SK-N-SH treated with all-trans-retinoic acid at 6 μM for 48 hours (cell line): ENCODE measurements around the gene HIGD1B.

Experiments used
- ATAC-seq: fragments of 200-7000 bp; cut with Tn5 transposase; 3 replicates; pipeline ENCODE4 v1.9.1; 2020; ENCODE audit warnings: mild to moderate bottlenecking, moderate library complexity
- ARNTL ChIP-seq: fragments of 450-650 bp; formaldehyde crosslinking; IDR thresholded peaks from 2 replicates; pipeline ENCODE4 v1.5.0; 2020; ENCODE audit warnings: low read depth, mild to moderate bottlenecking, moderate library complexity, borderline replicate concordance
- BACH2 ChIP-seq: fragments of 250-450 bp; sonication (Bioruptor Pico); IDR thresholded peaks from 2 replicates; pipeline ENCODE4 v1.9.0; 2021; ENCODE audit warnings: mild to moderate bottlenecking, borderline replicate concordance
- CREB5 ChIP-seq: fragments of 250-450 bp; sonication (Bioruptor Pico); IDR thresholded peaks from 2 replicates; pipeline ENCODE4 v1.5.1; 2020; ENCODE audit warnings: low read depth, mild to moderate bottlenecking, moderate library complexity
- CSDC2 ChIP-seq: fragments of 250-450 bp; sonication (Bioruptor Pico); IDR thresholded peaks from 2 replicates; pipeline ENCODE4 v1.5.0; 2020; ENCODE audit warnings: mild to moderate bottlenecking, moderate library complexity
- ESRRG ChIP-seq: fragments of 250-450 bp; sonication (Bioruptor Pico); IDR thresholded peaks from 2 replicates; pipeline ENCODE4 v1.6.1; 2021; ENCODE audit warnings: mild to moderate bottlenecking
- GLIS3 ChIP-seq: fragments of 250-450 bp; sonication (Bioruptor Pico); IDR thresholded peaks from 2 replicates; pipeline ENCODE4 v1.5.0; 2020; ENCODE audit warnings: mild to moderate bottlenecking, moderate library complexity
- ISL1 ChIP-seq: fragments of 250-450 bp; sonication (Bioruptor Pico); IDR thresholded peaks from 2 replicates; pipeline ENCODE4 v2.1.2; 2022; ENCODE audit warnings: mild to moderate bottlenecking, moderate library complexity
- PATZ1 ChIP-seq: fragments of 250-450 bp; sonication (Bioruptor Pico); IDR thresholded peaks from 2 replicates; pipeline ENCODE4 v1.8.0; 2020; ENCODE audit warnings: mild to moderate bottlenecking, moderate library complexity, borderline replicate concordance
- POU6F1 ChIP-seq: fragments of 250-450 bp; sonication (Bioruptor Pico); IDR thresholded peaks from 2 replicates; pipeline ENCODE4 v1.8.0; 2021; ENCODE audit warnings: low read depth, mild to moderate bottlenecking, moderate library complexity, borderline replicate concordance
- RARB ChIP-seq: fragments of 250-450 bp; sonication (Bioruptor Pico); IDR thresholded peaks from 2 replicates; pipeline ENCODE4 v1.8.0; 2021; ENCODE audit warnings: mild to moderate bottlenecking, moderate library complexity
- TCF4 ChIP-seq: fragments of 250-450 bp; sonication (Bioruptor Pico); IDR thresholded peaks from 2 replicates; pipeline ENCODE4 v1.8.0; 2021; ENCODE audit warnings: mild to moderate bottlenecking, moderate library complexity, borderline replicate concordance
- TOX ChIP-seq: fragments of 250-450 bp; sonication (Bioruptor Pico); IDR thresholded peaks from 2 replicates; pipeline ENCODE4 v1.8.0; 2021; ENCODE audit warnings: mild to moderate bottlenecking, moderate library complexity, borderline replicate concordance
- TSHZ2 ChIP-seq: fragments of 250-450 bp; sonication (Bioruptor Pico); IDR thresholded peaks from 2 replicates; pipeline ENCODE4 v1.5.0; 2020; ENCODE audit warnings: mild to moderate bottlenecking, moderate library complexity
- ZC3H10 ChIP-seq: fragments of 250-450 bp; sonication (Bioruptor Pico); IDR thresholded peaks from 2 replicates; pipeline ENCODE4 v1.5.1; 2021; ENCODE audit warnings: mild to moderate bottlenecking, moderate library complexity
- ZFP30 ChIP-seq: fragments of 450-650 bp; formaldehyde crosslinking; IDR thresholded peaks from 2 replicates; pipeline ENCODE4 v1.5.0; 2022; ENCODE audit warnings: mild to moderate bottlenecking, moderate library complexity
- ZNF565 ChIP-seq: fragments of 450-650 bp; formaldehyde crosslinking; conservative IDR thresholded peaks from 2 replicates; pipeline ENCODE4 v1.5.0; 2020; ENCODE audit warnings: low read depth, mild to moderate bottlenecking, moderate library complexity
- ZNF70 ChIP-seq: fragments of 450-650 bp; formaldehyde crosslinking; IDR thresholded peaks from 2 replicates; pipeline ENCODE4 v1.5.0; 2020; ENCODE audit warnings: mild to moderate bottlenecking, moderate library complexity

Gene HIGD1B

GRCh38 chr17:44832805-44833204, 14.9 kb upstream of the HIGD1B start:
- no peak for ATAC-seq
- no peak for TF ChIP-seq TCF4
- TF ChIP-seq ARNTL (CRISPR knock-in tag): no peak
- no peak for TF ChIP-seq ZNF565 (CRISPR knock-in tag)
- no peak for TF ChIP-seq ESRRG
- TF ChIP-seq CSDC2: no peak
- no peak for TF ChIP-seq ISL1 (CRISPR knock-in tag)
- TF ChIP-seq ZFP30 (CRISPR knock-in tag): no peak
- TF ChIP-seq CREB5 (CRISPR knock-in tag): no peak
- no peak for TF ChIP-seq ZC3H10
- no peak for TF ChIP-seq BACH2
- no peak for TF ChIP-seq GLIS3 (CRISPR knock-in tag)
- no peak for TF ChIP-seq TSHZ2 (CRISPR knock-in tag)
- TF ChIP-seq, all 23 proteins: peak for 0

GRCh38 chr17:44837196-44837595, 10.5 kb upstream of the HIGD1B start:
- no peak for ATAC-seq
- TF ChIP-seq ZFP30 (CRISPR knock-in tag): no peak
- no peak for TF ChIP-seq POU6F1 (CRISPR knock-in tag)
- no peak for TF ChIP-seq TCF4
- TF ChIP-seq, all 23 proteins: peak for 0

- ATAC-seq: no peak
- TF ChIP-seq ZNF70 (CRISPR knock-in tag) (no peak), ESRRG (no peak), TSHZ2 (CRISPR knock-in tag) (no peak), RARB (CRISPR knock-in tag) (no peak), PATZ1 (CRISPR knock-in tag) (no peak), BACH2 (no peak), GLIS3 (CRISPR knock-in tag) (no peak), CSDC2 (no peak), TCF4 (no peak), TOX (CRISPR knock-in tag) (no peak), ZC3H10 (no peak), CREB5 (CRISPR knock-in tag) (no peak), ARNTL (CRISPR knock-in tag) (no peak)
- TF ChIP-seq, all 23 proteins: peak for 0
Observed at GRCh38 chr17:44840274-44840673, 7.4 kb upstream of the HIGD1B start.
